GM23338 (cell line): Measurements from ENCODE around the gene CGB1. TPM values are rescaled to one million over a fixed set of nuclear protein-coding genes. Genes with fewer than 3 reads are reported as not detected.

Experiments
- ATAC-seq: fragments of 200-7000 bp; cut with Tn5 transposase; 3 replicates; pipeline ENCODE4 v1.9.1; 2020
- DNase-seq: peaks from one replicate; pipeline ENCODE4 v3.0.0-alpha.2; 2015; ENCODE audit warnings: low spot score
- H2AFZ ChIP-seq: fragments of 200-600 bp; sonication (generic); 2 replicates; pipeline ENCODE4 v1.8.0; 2016; ENCODE audit warnings: antibody characterized with exemption, mild to moderate bottlenecking, moderate library complexity
- H3F3A ChIP-seq: fragments of 200-600 bp; sonication (generic); replicated peaks from 2 replicates; pipeline ENCODE4 v1.8.0; 2017; ENCODE audit warnings: antibody characterized with exemption, mixed run types, low read depth
- H3K27ac ChIP-seq: fragments of 200-600 bp; sonication (generic); 2 replicates; pipeline ENCODE4 v1.6.1; 2016; ENCODE audit warnings: low read depth
- H3K27me3 ChIP-seq: fragments of 200-600 bp; sonication (generic); 2 replicates; pipeline ENCODE4 v1.8.0; 2016; ENCODE audit warnings: mild to moderate bottlenecking, mixed run types, moderate library complexity; ENCODE audit not compliant: insufficient read depth
- H3K36me3 ChIP-seq: fragments of 200-600 bp; sonication (generic); 2 replicates; pipeline ENCODE4 v1.8.0; 2016; ENCODE audit warnings: mild to moderate bottlenecking; ENCODE audit not compliant: insufficient read depth
- H3K4me1 ChIP-seq: fragments of 200-600 bp; sonication (generic); 2 replicates; pipeline ENCODE4 v1.8.0; 2016; ENCODE audit warnings: mild to moderate bottlenecking, moderate library complexity; ENCODE audit not compliant: insufficient read depth
- H3K4me2 ChIP-seq: fragments of 200-600 bp; sonication (generic); 2 replicates; pipeline ENCODE4 v1.7.1; 2017; ENCODE audit warnings: mixed run types
- H3K4me3 ChIP-seq: fragments of 200-600 bp; sonication (generic); 2 replicates; pipeline ENCODE4 v1.6.1; 2016; ENCODE audit warnings: mixed run types
- H3K79me2 ChIP-seq: fragments of 200-600 bp; sonication (generic); replicated peaks from 2 replicates; pipeline ENCODE4 v1.8.0; 2017; ENCODE audit warnings: mild to moderate bottlenecking; ENCODE audit not compliant: insufficient read depth
- H3K9me2 ChIP-seq: fragments of 200-600 bp; sonication (generic); 2 replicates; pipeline ENCODE4 v1.8.0; 2017; ENCODE audit not compliant: insufficient read depth
- H4K20me1 ChIP-seq: fragments of 200-600 bp; sonication (generic); replicated peaks from 2 replicates; pipeline ENCODE4 v1.8.0; 2017; ENCODE audit warnings: mild to moderate bottlenecking; ENCODE audit not compliant: insufficient read depth
- H3K27ac Mint-ChIP-seq: 2 replicates; pipeline ENCODE4 v1.8.0; 2020; ENCODE audit warnings: inconsistent platforms, mild to moderate bottlenecking, moderate library complexity, mixed read lengths
- H3K27me3 Mint-ChIP-seq: 3 replicates; pipeline ENCODE4 v1.8.0; 2022; ENCODE audit warnings: low read depth, mild to moderate bottlenecking, moderate library complexity, mixed read lengths, inconsistent platforms; ENCODE audit not compliant: insufficient read depth, poor library complexity
- H3K36me3 Mint-ChIP-seq: 3 replicates; pipeline ENCODE4 v1.8.0; 2021; ENCODE audit warnings: low read depth, mild to moderate bottlenecking, inconsistent platforms, moderate library complexity, mixed read lengths
- H3K4me1 Mint-ChIP-seq: 3 replicates; pipeline ENCODE4 v1.8.0; 2020; ENCODE audit warnings: mild to moderate bottlenecking, inconsistent platforms, mixed read lengths
- H3K4me3 Mint-ChIP-seq: 3 replicates; pipeline ENCODE4 v1.8.0; 2021; ENCODE audit warnings: moderate library complexity, mild to moderate bottlenecking, inconsistent platforms, mixed read lengths
- H3K9me3 Mint-ChIP-seq: 3 replicates; pipeline ENCODE4 v1.8.0; 2020; ENCODE audit warnings: moderate library complexity, mild to moderate bottlenecking, inconsistent platforms, mixed read lengths
- CREB1 ChIP-seq: fragments of 250-450 bp; sonication (Bioruptor Pico); IDR thresholded peaks from 2 replicates; pipeline ENCODE4 v1.5.0; 2020; ENCODE audit warnings: low read depth, mild to moderate bottlenecking, moderate library complexity
- EZH2 ChIP-seq: fragments of 200-600 bp; sonication (generic); IDR thresholded peaks from one replicate; pipeline ENCODE4 v1.8.0; 2017; ENCODE audit warnings: antibody characterized with exemption, mild to moderate bottlenecking, low read depth; ENCODE audit not compliant: unreplicated experiment
- EZH2phosphoT487 ChIP-seq: fragments of 200-600 bp; sonication (generic); IDR thresholded peaks from one replicate; pipeline ENCODE4 v1.8.1; 2018; ENCODE audit warnings: antibody characterized with exemption; ENCODE audit not compliant: unreplicated experiment
- JUNB ChIP-seq: IDR thresholded peaks from one replicate; pipeline ENCODE4 v1.6.1; 2016; ENCODE audit warnings: antibody characterized with exemption; ENCODE audit not compliant: unreplicated experiment
- NANOG ChIP-seq: IDR thresholded peaks from 2 replicates; pipeline ENCODE4 v1.6.1; 2016; ENCODE audit warnings: antibody characterized with exemption, borderline replicate concordance
- STAT1 ChIP-seq: IDR thresholded peaks from one replicate; pipeline ENCODE4 v1.6.1; 2016; ENCODE audit warnings: antibody characterized with exemption; ENCODE audit not compliant: unreplicated experiment
- ZNF114 ChIP-seq: fragments of 250-450 bp; sonication (Bioruptor Pico); IDR thresholded peaks from 2 replicates; pipeline ENCODE4 v1.5.0; 2020; ENCODE audit warnings: mild to moderate bottlenecking, moderate library complexity
- polyA plus RNA-seq: library from polyadenylated mRNA; unstranded; fragments of >200 nt; fragmentation: Nextera tagmentation; extraction: Ambion mirVana; gene quantifications from 2 replicates; pipeline ENCODE4 v1.2.1, GENCODE V29; 2016
- total RNA-seq: library from RNA; depleted of rRNA; stranded (reverse); fragments of >200 nt; shearing (Covaris generic); gene quantifications from 2 replicates; pipeline ENCODE4 v1.2.3, GENCODE V29; 2014
- TF ChIP-seq, protein P1 (sequence below): fragments of 250-450 bp; sonication (Bioruptor Pico); IDR thresholded peaks from 2 replicates; pipeline ENCODE4 v1.5.0; 2020; ENCODE audit warnings: mild to moderate bottlenecking, moderate library complexity
- TF ChIP-seq, protein P2 (sequence below), 2 experiments: fragments of 200-600 bp in 1 of 2; sonication (generic) in 1 of 2; conservative IDR thresholded peaks; 2 replicates each; pipeline versions ENCODE4 v1.5.1 to v1.6.1; 2016 to 2017; ENCODE audit warnings: antibody characterized with exemption in 2 of 2, low read depth in 2 of 2, mild to moderate bottlenecking in 2 of 2, moderate library complexity in 1 of 2
- TF ChIP-seq, protein P3 (sequence below): IDR thresholded peaks from one replicate; pipeline ENCODE4 v1.6.1; 2018; ENCODE audit warnings: antibody characterized with exemption; ENCODE audit not compliant: unreplicated experiment

CGB1 gene
- total and polyA plus RNA-seq, 2 experiments from 2014 or later = 0.52 TPM; not detected in 1

DNA sequence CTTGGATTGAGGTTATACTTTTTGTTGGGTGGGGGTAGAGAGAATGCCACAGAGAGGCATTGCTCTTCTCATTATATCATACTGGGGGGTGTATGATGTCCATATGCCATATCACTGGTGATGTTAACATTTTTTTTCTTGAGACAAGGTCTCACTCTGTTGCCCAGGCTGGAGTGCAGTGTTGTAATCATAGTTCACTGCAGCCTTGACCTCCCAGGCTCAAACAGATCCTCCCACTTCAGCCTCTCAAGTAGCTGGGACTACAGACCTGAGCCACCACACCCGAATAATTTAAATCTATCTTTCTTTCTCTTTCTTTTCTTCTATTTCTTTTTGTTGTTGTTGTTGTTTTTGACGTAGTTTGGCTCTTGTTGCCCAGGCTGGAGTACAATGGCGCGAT is 43.7 kb upstream of the CGB1 start:
- no peaks in the 10 kb centered on the region for H4K20me1 ChIP-seq
- H3F3A ChIP-seq = peaks cover under 1% of the 10 kb centered on the region; the same call in 1 of the 2 replicates
- DNase-seq = no peak

More for the DNA sequence above, 43.7 kb upstream of the CGB1 start:
- Mint-ChIP-seq H3K4me3 (no peak overlapping the region), H3K4me1 (peaks cover 2% of the 10 kb centered on the region; the same call in 2 of the 3 replicates), H3K27ac (no peak overlapping the region), H3K9me3 (peaks cover 3% of the 10 kb centered on the region; the same call in 2 of the 3 replicates), H3K36me3 (no peaks in the 10 kb centered on the region; the same call in 2 of the 3 replicates), H3K27me3 (peaks cover 9% of the 10 kb centered on the region)
- Histone ChIP-seq H3K27me3 (0 out of 2 replicates have a peak, but pooled peaks cover 3% of the 10 kb centered on the region), H3K9me2 (no peaks in the 10 kb centered on the region), H3K79me2 (no peaks in the 10 kb centered on the region), H3K36me3 (no peaks in the 10 kb centered on the region), H3K4me1 (0 out of 2 replicates have a peak, but pooled peaks cover 5% of the 10 kb centered on the region), H3K4me3 (no peak overlapping the region), H2AFZ (no peak overlapping the region), H3K27ac (no peak overlapping the region), H3K4me2 (no peak overlapping the region)
- ATAC-seq = no peak
- TF ChIP-seq ZNF114 (no peak), NANOG (no peak), JUNB (no peak), EZH2phosphoT487 (no peak), STAT1 (no peak), CREB1 (CRISPR knock-in tag) (no peak), EZH2 (no peak)
- TF ChIP-seq, protein P1, sequence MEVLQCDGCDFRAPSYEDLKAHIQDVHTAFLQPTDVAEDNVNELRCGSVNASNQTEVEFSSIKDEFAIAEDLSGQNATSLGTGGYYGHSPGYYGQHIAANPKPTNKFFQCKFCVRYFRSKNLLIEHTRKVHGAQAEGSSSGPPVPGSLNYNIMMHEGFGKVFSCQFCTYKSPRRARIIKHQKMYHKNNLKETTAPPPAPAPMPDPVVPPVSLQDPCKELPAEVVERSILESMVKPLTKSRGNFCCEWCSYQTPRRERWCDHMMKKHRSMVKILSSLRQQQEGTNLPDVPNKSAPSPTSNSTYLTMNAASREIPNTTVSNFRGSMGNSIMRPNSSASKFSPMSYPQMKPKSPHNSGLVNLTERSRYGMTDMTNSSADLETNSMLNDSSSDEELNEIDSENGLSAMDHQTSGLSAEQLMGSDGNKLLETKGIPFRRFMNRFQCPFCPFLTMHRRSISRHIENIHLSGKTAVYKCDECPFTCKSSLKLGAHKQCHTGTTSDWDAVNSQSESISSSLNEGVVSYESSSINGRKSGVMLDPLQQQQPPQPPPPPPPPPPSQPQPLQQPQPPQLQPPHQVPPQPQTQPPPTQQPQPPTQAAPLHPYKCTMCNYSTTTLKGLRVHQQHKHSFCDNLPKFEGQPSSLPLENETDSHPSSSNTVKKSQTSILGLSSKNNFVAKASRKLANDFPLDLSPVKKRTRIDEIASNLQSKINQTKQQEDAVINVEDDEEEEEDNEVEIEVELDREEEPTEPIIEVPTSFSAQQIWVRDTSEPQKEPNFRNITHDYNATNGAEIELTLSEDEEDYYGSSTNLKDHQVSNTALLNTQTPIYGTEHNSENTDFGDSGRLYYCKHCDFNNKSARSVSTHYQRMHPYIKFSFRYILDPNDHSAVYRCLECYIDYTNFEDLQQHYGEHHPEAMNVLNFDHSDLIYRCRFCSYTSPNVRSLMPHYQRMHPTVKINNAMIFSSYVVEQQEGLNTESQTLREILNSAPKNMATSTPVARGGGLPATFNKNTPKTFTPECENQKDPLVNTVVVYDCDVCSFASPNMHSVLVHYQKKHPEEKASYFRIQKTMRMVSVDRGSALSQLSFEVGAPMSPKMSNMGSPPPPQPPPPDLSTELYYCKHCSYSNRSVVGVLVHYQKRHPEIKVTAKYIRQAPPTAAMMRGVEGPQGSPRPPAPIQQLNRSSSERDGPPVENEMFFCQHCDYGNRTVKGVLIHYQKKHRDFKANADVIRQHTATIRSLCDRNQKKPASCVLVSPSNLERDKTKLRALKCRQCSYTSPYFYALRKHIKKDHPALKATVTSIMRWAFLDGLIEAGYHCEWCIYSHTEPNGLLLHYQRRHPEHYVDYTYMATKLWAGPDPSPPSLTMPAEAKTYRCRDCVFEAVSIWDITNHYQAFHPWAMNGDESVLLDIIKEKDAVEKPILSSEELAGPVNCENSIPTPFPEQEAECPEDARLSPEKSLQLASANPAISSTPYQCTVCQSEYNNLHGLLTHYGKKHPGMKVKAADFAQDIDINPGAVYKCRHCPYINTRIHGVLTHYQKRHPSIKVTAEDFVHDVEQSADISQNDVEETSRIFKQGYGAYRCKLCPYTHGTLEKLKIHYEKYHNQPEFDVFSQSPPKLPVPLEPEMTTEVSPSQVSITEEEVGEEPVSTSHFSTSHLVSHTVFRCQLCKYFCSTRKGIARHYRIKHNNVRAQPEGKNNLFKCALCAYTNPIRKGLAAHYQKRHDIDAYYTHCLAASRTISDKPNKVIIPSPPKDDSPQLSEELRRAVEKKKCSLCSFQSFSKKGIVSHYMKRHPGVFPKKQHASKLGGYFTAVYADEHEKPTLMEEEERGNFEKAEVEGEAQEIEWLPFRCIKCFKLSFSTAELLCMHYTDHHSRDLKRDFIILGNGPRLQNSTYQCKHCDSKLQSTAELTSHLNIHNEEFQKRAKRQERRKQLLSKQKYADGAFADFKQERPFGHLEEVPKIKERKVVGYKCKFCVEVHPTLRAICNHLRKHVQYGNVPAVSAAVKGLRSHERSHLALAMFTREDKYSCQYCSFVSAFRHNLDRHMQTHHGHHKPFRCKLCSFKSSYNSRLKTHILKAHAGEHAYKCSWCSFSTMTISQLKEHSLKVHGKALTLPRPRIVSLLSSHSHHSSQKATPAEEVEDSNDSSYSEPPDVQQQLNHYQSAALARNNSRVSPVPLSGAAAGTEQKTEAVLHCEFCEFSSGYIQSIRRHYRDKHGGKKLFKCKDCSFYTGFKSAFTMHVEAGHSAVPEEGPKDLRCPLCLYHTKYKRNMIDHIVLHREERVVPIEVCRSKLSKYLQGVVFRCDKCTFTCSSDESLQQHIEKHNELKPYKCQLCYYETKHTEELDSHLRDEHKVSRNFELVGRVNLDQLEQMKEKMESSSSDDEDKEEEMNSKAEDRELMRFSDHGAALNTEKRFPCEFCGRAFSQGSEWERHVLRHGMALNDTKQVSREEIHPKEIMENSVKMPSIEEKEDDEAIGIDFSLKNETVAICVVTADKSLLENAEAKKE (CRISPR knock-in tag) = no peak
- TF ChIP-seq, protein P2, sequence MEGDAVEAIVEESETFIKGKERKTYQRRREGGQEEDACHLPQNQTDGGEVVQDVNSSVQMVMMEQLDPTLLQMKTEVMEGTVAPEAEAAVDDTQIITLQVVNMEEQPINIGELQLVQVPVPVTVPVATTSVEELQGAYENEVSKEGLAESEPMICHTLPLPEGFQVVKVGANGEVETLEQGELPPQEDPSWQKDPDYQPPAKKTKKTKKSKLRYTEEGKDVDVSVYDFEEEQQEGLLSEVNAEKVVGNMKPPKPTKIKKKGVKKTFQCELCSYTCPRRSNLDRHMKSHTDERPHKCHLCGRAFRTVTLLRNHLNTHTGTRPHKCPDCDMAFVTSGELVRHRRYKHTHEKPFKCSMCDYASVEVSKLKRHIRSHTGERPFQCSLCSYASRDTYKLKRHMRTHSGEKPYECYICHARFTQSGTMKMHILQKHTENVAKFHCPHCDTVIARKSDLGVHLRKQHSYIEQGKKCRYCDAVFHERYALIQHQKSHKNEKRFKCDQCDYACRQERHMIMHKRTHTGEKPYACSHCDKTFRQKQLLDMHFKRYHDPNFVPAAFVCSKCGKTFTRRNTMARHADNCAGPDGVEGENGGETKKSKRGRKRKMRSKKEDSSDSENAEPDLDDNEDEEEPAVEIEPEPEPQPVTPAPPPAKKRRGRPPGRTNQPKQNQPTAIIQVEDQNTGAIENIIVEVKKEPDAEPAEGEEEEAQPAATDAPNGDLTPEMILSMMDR (conservative IDR thresholded peaks at IDR 0.05; ENCODE audit: low read depth in 2 of 2) = no peak
- TF ChIP-seq, protein P3, sequence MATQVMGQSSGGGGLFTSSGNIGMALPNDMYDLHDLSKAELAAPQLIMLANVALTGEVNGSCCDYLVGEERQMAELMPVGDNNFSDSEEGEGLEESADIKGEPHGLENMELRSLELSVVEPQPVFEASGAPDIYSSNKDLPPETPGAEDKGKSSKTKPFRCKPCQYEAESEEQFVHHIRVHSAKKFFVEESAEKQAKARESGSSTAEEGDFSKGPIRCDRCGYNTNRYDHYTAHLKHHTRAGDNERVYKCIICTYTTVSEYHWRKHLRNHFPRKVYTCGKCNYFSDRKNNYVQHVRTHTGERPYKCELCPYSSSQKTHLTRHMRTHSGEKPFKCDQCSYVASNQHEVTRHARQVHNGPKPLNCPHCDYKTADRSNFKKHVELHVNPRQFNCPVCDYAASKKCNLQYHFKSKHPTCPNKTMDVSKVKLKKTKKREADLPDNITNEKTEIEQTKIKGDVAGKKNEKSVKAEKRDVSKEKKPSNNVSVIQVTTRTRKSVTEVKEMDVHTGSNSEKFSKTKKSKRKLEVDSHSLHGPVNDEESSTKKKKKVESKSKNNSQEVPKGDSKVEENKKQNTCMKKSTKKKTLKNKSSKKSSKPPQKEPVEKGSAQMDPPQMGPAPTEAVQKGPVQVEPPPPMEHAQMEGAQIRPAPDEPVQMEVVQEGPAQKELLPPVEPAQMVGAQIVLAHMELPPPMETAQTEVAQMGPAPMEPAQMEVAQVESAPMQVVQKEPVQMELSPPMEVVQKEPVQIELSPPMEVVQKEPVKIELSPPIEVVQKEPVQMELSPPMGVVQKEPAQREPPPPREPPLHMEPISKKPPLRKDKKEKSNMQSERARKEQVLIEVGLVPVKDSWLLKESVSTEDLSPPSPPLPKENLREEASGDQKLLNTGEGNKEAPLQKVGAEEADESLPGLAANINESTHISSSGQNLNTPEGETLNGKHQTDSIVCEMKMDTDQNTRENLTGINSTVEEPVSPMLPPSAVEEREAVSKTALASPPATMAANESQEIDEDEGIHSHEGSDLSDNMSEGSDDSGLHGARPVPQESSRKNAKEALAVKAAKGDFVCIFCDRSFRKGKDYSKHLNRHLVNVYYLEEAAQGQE = no peak
